ENCODE measurements around the gene RAB12. TPM values are rescaled to one million over a fixed set of nuclear protein-coding genes. Genes with fewer than 3 reads are reported as not detected.

RAB12 gene
- total RNA-seq, 6 donors from 2014 or later: 24.1 to 88.6 (median 44.1) TPM

GRCh38 chr18:8611916-8612576 is 2.8 kb downstream of the RAB12 start:
- H3K36me3 ChIP-seq: peaks cover 0 to 3% (median 0%) of the 10 kb centered on the region in 4 donors
- H3K9me3 ChIP-seq: no peaks in the 10 kb centered on the region
- H3K27me3 ChIP-seq: no peaks in the 10 kb centered on the region
- peak overlapping the region in 1 of 4 donors; percentile 98 for H3K4me3 ChIP-seq
- no peak for TF ChIP-seq POLR2A (IDR thresholded peaks at IDR 0.05)
- no peak for TF ChIP-seq EP300 (IDR thresholded peaks at IDR 0.05)
- no peak for TF ChIP-seq POLR2AphosphoS5 (IDR thresholded peaks at IDR 0.05)
- no peak for TF ChIP-seq CTCF (IDR thresholded peaks at IDR 0.05)
- no peak for DNase-seq
- peak overlapping the region in 1 of 4 donors; percentile 10 for H3K27ac ChIP-seq
- WGBS, 2 donors: 91 to 92% methylated on average over 13 to 17 of the region's 17 CpGs
- no peak for ATAC-seq (ENCODE audit: low FRiP score in 2 of 2)
- peaks cover 37 to 56% (median 45%) of the 10 kb centered on the region in 4 donors for H3K4me1 ChIP-seq

DNA sequence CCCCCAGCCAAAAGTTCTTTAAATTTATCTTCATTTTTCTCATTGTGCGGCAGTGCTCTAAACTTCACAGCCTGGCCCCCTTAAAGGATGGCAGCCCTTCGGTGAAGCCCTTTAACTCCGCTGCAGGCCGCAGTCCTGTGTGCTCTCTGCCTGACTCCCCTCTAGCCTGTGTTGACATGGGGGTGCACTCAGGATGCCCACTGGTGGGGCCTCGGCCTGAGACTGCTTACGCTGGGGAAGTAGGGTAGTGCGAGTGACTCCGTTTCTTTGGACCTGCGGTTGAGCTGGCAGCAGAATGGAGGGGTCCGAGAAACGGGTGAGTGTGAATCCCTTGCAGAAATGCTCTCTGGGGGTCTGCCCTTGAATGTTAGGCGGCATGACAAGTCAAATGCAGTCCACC is 5.6 kb downstream of the RAB12 start:
- Histone ChIP-seq H3K4me3 (no peak overlapping the region), H3K27me3 (no peaks in the 10 kb centered on the region), H3K27ac (no peak overlapping the region), H3K36me3 (peaks cover 0 to 3% (median 0%) of the 10 kb centered on the region in 4 donors), H3K9me3 (no peaks in the 10 kb centered on the region), H3K4me1 (peaks cover 33 to 48% (median 40%) of the 10 kb centered on the region in 4 donors)
- TF ChIP-seq POLR2AphosphoS5 (IDR thresholded peaks at IDR 0.05): no peak
- TF ChIP-seq POLR2A (IDR thresholded peaks at IDR 0.05): no peak
- no peak for TF ChIP-seq EP300 (IDR thresholded peaks at IDR 0.05)
- no peak for TF ChIP-seq CTCF (IDR thresholded peaks at IDR 0.05)
- WGBS, 2 donors: 88 to 94% methylated on average over 7 to 11 of the region's 12 CpGs
- DNase-seq: no peak
- ATAC-seq (ENCODE audit: low FRiP score in 2 of 2): no peak

GRCh38 chr18:8615397-8616027 is 6.3 kb downstream of the RAB12 start:
- H3K4me1 ChIP-seq: peaks cover 35 to 45% (median 42%) of the 10 kb centered on the region in 4 donors
- no peaks in the 10 kb centered on the region for H3K27me3 ChIP-seq
- peaks cover 0 to 3% (median 0%) of the 10 kb centered on the region in 4 donors for H3K36me3 ChIP-seq
- peak overlapping the region in 2 of 4 donors; percentile 2 to 36 for H3K27ac ChIP-seq
- DNase-seq (no peak), ATAC-seq (ENCODE audit: low FRiP score in 2 of 2) (peak in 1 of 2 donors; percentile 90)
- TF ChIP-seq CTCF (IDR thresholded peaks at IDR 0.05) (no peak), POLR2A (IDR thresholded peaks at IDR 0.05) (no peak), POLR2AphosphoS5 (IDR thresholded peaks at IDR 0.05) (no peak), EP300 (IDR thresholded peaks at IDR 0.05) (no peak)
- 48 to 61% methylated on average over 4 of the region's 4 CpGs for WGBS, 2 donors
- no peak overlapping the region for H3K4me3 ChIP-seq
- H3K9me3 ChIP-seq: no peaks in the 10 kb centered on the region

- 77 to 80% methylated on average over 4 of the region's 4 CpGs for WGBS, 2 donors
- Histone ChIP-seq H3K36me3 (peaks cover 0 to 3% (median 0%) of the 10 kb centered on the region in 4 donors), H3K9me3 (no peaks in the 10 kb centered on the region), H3K27me3 (no peaks in the 10 kb centered on the region), H3K4me3 (no peak overlapping the region), H3K27ac (peak overlapping the region in 2 of 4 donors; percentile 2 to 36), H3K4me1 (peaks cover 36 to 45% (median 41%) of the 10 kb centered on the region in 4 donors)
- ATAC-seq (ENCODE audit: low FRiP score in 2 of 2) (no peak), DNase-seq (no peak)
- no peak for TF ChIP-seq POLR2AphosphoS5 (IDR thresholded peaks at IDR 0.05)
- TF ChIP-seq POLR2A (IDR thresholded peaks at IDR 0.05): no peak
- no peak for TF ChIP-seq EP300 (IDR thresholded peaks at IDR 0.05)
- TF ChIP-seq CTCF (IDR thresholded peaks at IDR 0.05): no peak
Measured at GRCh38 chr18:8616028-8616401, 6.8 kb downstream of the RAB12 start.

Measured in upper lobe of left lung (tissue), 6 donors.